NCI-H446 (cell line): ENCODE measurements around the gene MRPL39.

ENCODE experiments used
- DNase-seq, 2 experiments: peaks; one replicate each; lab custom pipeline; 2025; lab: John Stamatoyannopoulos, UW

The MRPL39 gene

DNA sequence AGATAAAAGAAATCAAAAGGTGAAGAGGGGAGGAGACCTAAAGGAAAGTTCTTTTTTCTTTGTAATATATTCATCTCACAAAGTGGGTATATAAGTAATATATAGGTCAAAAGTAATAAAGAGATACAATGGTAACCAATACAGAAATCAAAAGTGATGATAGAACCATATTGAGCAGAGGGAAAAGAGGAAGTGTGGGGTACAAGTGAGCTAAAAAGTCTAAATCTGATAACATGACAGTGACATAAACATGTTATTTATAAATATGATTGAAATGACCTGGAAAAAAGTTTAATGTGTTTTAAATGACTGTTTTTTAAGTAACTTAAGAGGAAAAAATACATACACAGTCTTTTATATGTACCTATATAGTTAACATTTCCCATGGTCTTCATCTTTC, 70.5 kb downstream of the MRPL39 start:
- no peak for DNase-seq

DNA sequence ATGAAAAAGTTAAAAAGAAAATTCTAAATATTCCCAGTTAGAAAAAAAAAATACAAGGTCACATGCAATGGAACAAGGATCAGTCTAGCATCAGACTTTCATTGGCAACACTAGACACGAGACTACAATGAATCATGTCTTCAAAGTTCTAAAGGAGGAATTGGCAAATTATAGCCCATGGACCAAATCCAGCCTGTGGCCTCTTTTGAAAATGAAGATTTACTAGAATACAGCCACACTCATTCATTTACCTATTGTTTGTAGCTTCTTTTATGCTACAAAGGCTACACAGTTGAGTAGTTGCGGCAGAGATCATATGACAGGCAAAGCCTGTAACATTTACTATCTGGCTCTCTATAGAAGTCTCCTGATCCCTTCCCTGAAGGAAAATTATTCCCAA, 71.4 kb downstream of the MRPL39 start:
- no peak for DNase-seq
